H9 (cell line): ENCODE measurements around the gene ATXN7. TPM values are rescaled to one million over a fixed set of nuclear protein-coding genes. Genes with fewer than 3 reads are reported as not detected.

Source experiments
- DNase-seq: peaks from one replicate; pipeline ENCODE4 v3.0.0-alpha.2; 2017
- H2AFZ ChIP-seq: one replicate; pipeline ENCODE4 v1.6.1; 2013; ENCODE audit warnings: mild to moderate bottlenecking, low read length, control low read depth, moderate library complexity
- H2AK5ac ChIP-seq: 2 replicates; pipeline ENCODE4 v1.6.1; 2013; ENCODE audit warnings: low read length, control low read depth, mixed read lengths; ENCODE audit not compliant: insufficient read length
- H2BK120ac ChIP-seq: one replicate; pipeline ENCODE4 v1.6.1; 2013; ENCODE audit warnings: low read depth, mild to moderate bottlenecking, low read length, control low read depth, inconsistent platforms; ENCODE audit not compliant: poor library complexity, severe bottlenecking
- H2BK12ac ChIP-seq: 2 replicates; pipeline ENCODE4 v1.6.1; 2013; ENCODE audit warnings: low read length, control low read depth, mixed read lengths, low read depth; ENCODE audit not compliant: insufficient read length
- H2BK15ac ChIP-seq: 2 replicates; pipeline ENCODE4 v1.6.1; 2013; ENCODE audit warnings: low read depth, low read length, control low read depth
- H2BK20ac ChIP-seq: one replicate; pipeline ENCODE4 v1.6.1; 2013; ENCODE audit warnings: low read depth, mild to moderate bottlenecking, low read length, control low read depth, inconsistent platforms; ENCODE audit not compliant: poor library complexity, severe bottlenecking
- H2BK5ac ChIP-seq: 2 replicates; pipeline ENCODE4 v1.6.1; 2013; ENCODE audit warnings: low read length, control low read depth, mixed read lengths; ENCODE audit not compliant: insufficient read length
- H3K14ac ChIP-seq: 2 replicates; pipeline ENCODE4 v1.6.1; 2013; ENCODE audit warnings: low read length, control low read depth; ENCODE audit not compliant: insufficient read depth
- H3K18ac ChIP-seq: 2 replicates; pipeline ENCODE4 v1.6.1; 2013; ENCODE audit warnings: low read depth, mild to moderate bottlenecking, mixed read lengths, low read length, control low read depth; ENCODE audit not compliant: insufficient read length
- H3K23ac ChIP-seq: 2 replicates; pipeline ENCODE4 v1.6.1; 2013; ENCODE audit warnings: low read length, control low read depth, mixed read lengths, low read depth; ENCODE audit not compliant: insufficient read length
- H3K23me2 ChIP-seq: 2 replicates; pipeline ENCODE4 v1.6.1; 2013; ENCODE audit warnings: low read depth, mild to moderate bottlenecking, mixed read lengths, low read length, control low read depth; ENCODE audit not compliant: insufficient read length, poor library complexity, severe bottlenecking
- H3K27ac ChIP-seq: 2 replicates; pipeline ENCODE4 v1.5.1; 2013; ENCODE audit warnings: low read length, control low read depth, mixed read lengths, low read depth; ENCODE audit not compliant: insufficient read length
- H3K27me3 ChIP-seq: 2 replicates; pipeline ENCODE4 v1.6.1; 2013; ENCODE audit warnings: low read length, control low read depth, inconsistent platforms; ENCODE audit not compliant: insufficient read depth
- H3K4ac ChIP-seq: 2 replicates; pipeline ENCODE4 v1.6.1; 2013; ENCODE audit warnings: low read depth, mild to moderate bottlenecking, control low read depth, inconsistent platforms, low read length, moderate library complexity
- H3K4me1 ChIP-seq: 2 replicates; pipeline ENCODE4 v1.6.1; 2013; ENCODE audit warnings: low read length, control low read depth, inconsistent platforms; ENCODE audit not compliant: insufficient read depth
- H3K4me2 ChIP-seq: 2 replicates; pipeline ENCODE4 v1.6.1; 2013; ENCODE audit warnings: low read length, control low read depth, mixed read lengths; ENCODE audit not compliant: insufficient read length, insufficient read depth
- H3K56ac ChIP-seq: 2 replicates; pipeline ENCODE4 v1.6.1; 2013; ENCODE audit warnings: low read depth, mild to moderate bottlenecking, mixed read lengths, low read length, control low read depth; ENCODE audit not compliant: insufficient read length
- H3K79me1 ChIP-seq: 2 replicates; pipeline ENCODE4 v1.6.1; 2013; ENCODE audit warnings: low read depth, mild to moderate bottlenecking, moderate library complexity, low read length, control low read depth, inconsistent platforms; ENCODE audit not compliant: insufficient read depth, poor library complexity, severe bottlenecking
- H3K79me2 ChIP-seq: 2 replicates; pipeline ENCODE4 v1.6.1; 2013; ENCODE audit warnings: low read length, control low read depth, inconsistent platforms; ENCODE audit not compliant: insufficient read depth
- H3K9ac ChIP-seq: 2 replicates; pipeline ENCODE4 v1.6.1; 2013; ENCODE audit warnings: low read length, control low read depth, mixed read lengths; ENCODE audit not compliant: insufficient read length; ENCODE audit errors: extremely low read depth
- H3K9me3 ChIP-seq: one replicate; pipeline ENCODE4 v1.6.1; 2013; ENCODE audit warnings: low read depth, low read length, inconsistent platforms; ENCODE audit not compliant: control insufficient read depth
- H3T11ph ChIP-seq: one replicate; pipeline ENCODE4 v1.6.1; 2013; ENCODE audit warnings: mild to moderate bottlenecking, low read length, control low read depth, inconsistent platforms
- H4K20me1 ChIP-seq: one replicate; pipeline ENCODE4 v1.6.1; 2013; ENCODE audit not compliant: control insufficient read depth, insufficient read length, insufficient read depth
- H4K5ac ChIP-seq: 2 replicates; pipeline ENCODE4 v1.6.1; 2013; ENCODE audit warnings: low read depth, mild to moderate bottlenecking, mixed read lengths, low read length, control low read depth; ENCODE audit not compliant: insufficient read length
- H4K8ac ChIP-seq: replicated peaks from 2 replicates; pipeline ENCODE4 v1.6.1; 2013; ENCODE audit warnings: low read length, control low read depth, mixed read lengths, low read depth; ENCODE audit not compliant: insufficient read length
- H4K91ac ChIP-seq: 2 replicates; pipeline ENCODE4 v1.6.1; 2013; ENCODE audit warnings: low read depth, mild to moderate bottlenecking, moderate library complexity, mixed read lengths, low read length, control low read depth; ENCODE audit not compliant: insufficient read length
- H3K27ac Mint-ChIP-seq, 3 experiments: 2 replicates in 2 of 3; 3 replicates in 1 of 3; pipeline ENCODE4 v1.8.0; 2020 to 2021; ENCODE audit warnings: mixed read lengths in 3 of 3, mild to moderate bottlenecking in 1 of 3, moderate library complexity in 1 of 3
- H3K27me3 Mint-ChIP-seq: 2 replicates; pipeline ENCODE4 v1.8.0; 2021; ENCODE audit warnings: low read depth, mild to moderate bottlenecking, moderate library complexity, mixed read lengths
- H3K36me3 Mint-ChIP-seq, 3 experiments: 2 replicates in 2 of 3; 3 replicates in 1 of 3; pipeline ENCODE4 v1.8.0; 2020 to 2021; ENCODE audit warnings: low read depth in 3 of 3, mixed read lengths in 3 of 3; ENCODE audit not compliant: insufficient read depth in 1 of 3
- H3K4me1 Mint-ChIP-seq, 2 experiments: 2 replicates each; pipeline ENCODE4 v1.8.0; 2020; ENCODE audit warnings: mixed read lengths in 2 of 2
- H3K4me3 Mint-ChIP-seq, 2 experiments: 2 replicates in 1 of 2; 3 replicates in 1 of 2; pipeline ENCODE4 v1.8.0; 2020 to 2021; ENCODE audit warnings: mild to moderate bottlenecking in 2 of 2, mixed read lengths in 2 of 2, moderate library complexity in 1 of 2
- H3K9me3 Mint-ChIP-seq, 2 experiments: 2 replicates in 1 of 2; 3 replicates in 1 of 2; pipeline ENCODE4 v1.8.0; 2020; ENCODE audit warnings: mild to moderate bottlenecking in 2 of 2, mixed read lengths in 2 of 2, moderate library complexity in 1 of 2
- WGBS: extraction: QIAGEN DNeasy Blood & Tissue Kit; methylation state at CpG from one replicate; pipeline ENCODE4 v1.1.7; 2013; ENCODE audit warnings: missing lambda C conversion rate, low lambda C conversion rate, mixed read lengths; ENCODE audit not compliant: insufficient read length; ENCODE audit errors: extremely low coverage; 5-methylcytosine and 5-hydroxymethylcytosine counted together
- total RNA-seq: library from RNA; stranded (reverse); gene quantifications from 2 replicates; pipeline ENCODE4 v1.2.1, GENCODE V29; 2021
- TF ChIP-seq, protein P1 (sequence below): fragments of 200-600 bp; sonication (generic); conservative IDR thresholded peaks from 3 replicates; pipeline ENCODE4 v1.8.0; 2021; ENCODE audit warnings: antibody characterized with exemption, mild to moderate bottlenecking

The ATXN7 gene
- total RNA-seq, 1 experiment from 2014 or later: 21.5 TPM

DNA sequence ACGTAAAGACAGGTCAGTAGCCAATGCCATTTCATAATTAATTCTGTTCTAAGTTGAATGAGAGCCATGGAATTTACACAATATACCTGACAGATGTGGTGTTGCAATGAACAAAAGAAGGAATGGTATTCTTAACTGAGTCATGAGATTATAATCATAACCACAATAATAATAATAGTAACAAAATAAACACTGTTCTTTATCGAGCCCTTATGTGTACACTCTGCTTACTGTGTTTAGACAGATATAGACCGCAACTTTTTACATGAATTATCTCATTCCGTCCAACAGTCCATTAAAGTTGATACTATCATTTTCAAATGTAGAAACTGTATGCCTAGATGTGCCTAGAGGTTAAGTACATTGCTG lies 76.7 kb downstream of the ATXN7 start:
- no peaks in the 10 kb centered on the region for H3K9me3 Mint-ChIP-seq
- Histone ChIP-seq H3K27me3 (no peaks in the 10 kb centered on the region), H4K5ac (no peak overlapping the region), H2BK20ac (no peak overlapping the region), H2BK120ac (no peak overlapping the region), H2BK5ac (no peak overlapping the region), H2BK12ac (no peak overlapping the region), H3K9me3 (no peaks in the 10 kb centered on the region), H4K8ac (no peak overlapping the region), H3K4me1 (no peaks in the 10 kb centered on the region; the same call in 1 of the 2 replicates), H3K23me2 (no peaks in the 10 kb centered on the region), H3T11ph (no peak overlapping the region), H2AK5ac (no peak overlapping the region), H2AFZ (no peak overlapping the region), H3K4me2 (no peak overlapping the region), H3K4ac (no peak overlapping the region), H3K23ac (no peak overlapping the region), H3K18ac (no peak overlapping the region), H3K27ac (no peak overlapping the region), H2BK15ac (no peak overlapping the region), H3K79me2 (no peaks in the 10 kb centered on the region), H3K14ac (no peak overlapping the region), H4K20me1 (no peaks in the 10 kb centered on the region), H4K91ac (no peak overlapping the region), H3K56ac (no peak overlapping the region), H3K79me1 (no peaks in the 10 kb centered on the region), H3K9ac (no peak overlapping the region)
- peaks cover 27% of the 10 kb centered on the region in 2 experiments for H3K4me1 Mint-ChIP-seq
- H3K36me3 Mint-ChIP-seq: no peaks in the 10 kb centered on the region
- DNase-seq: no peak
- H3K27me3 Mint-ChIP-seq: no peaks in the 10 kb centered on the region
- TF ChIP-seq, protein P1, sequence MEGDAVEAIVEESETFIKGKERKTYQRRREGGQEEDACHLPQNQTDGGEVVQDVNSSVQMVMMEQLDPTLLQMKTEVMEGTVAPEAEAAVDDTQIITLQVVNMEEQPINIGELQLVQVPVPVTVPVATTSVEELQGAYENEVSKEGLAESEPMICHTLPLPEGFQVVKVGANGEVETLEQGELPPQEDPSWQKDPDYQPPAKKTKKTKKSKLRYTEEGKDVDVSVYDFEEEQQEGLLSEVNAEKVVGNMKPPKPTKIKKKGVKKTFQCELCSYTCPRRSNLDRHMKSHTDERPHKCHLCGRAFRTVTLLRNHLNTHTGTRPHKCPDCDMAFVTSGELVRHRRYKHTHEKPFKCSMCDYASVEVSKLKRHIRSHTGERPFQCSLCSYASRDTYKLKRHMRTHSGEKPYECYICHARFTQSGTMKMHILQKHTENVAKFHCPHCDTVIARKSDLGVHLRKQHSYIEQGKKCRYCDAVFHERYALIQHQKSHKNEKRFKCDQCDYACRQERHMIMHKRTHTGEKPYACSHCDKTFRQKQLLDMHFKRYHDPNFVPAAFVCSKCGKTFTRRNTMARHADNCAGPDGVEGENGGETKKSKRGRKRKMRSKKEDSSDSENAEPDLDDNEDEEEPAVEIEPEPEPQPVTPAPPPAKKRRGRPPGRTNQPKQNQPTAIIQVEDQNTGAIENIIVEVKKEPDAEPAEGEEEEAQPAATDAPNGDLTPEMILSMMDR: no peak
- H3K4me3 Mint-ChIP-seq: no peak overlapping the region
- WGBS: no CpG with 5 or more reads among the region's 4 CpGs
- no peak overlapping the region for H3K27ac Mint-ChIP-seq
